ENCODE data around the gene SLC28A3. TPM values are rescaled to one million over a fixed set of nuclear protein-coding genes. Genes with fewer than 3 reads are reported as not detected.
A peak's percentile ranks its signal among the peaks of the same experiment; 100 is the strongest.

The SLC28A3 gene
- total and polyA plus RNA-seq, 2 donors (not counting 3 experiments of a cell fraction or from before 2014, with no cell fraction given), result not detected

GRCh38 chr9:84315278-84315877 lies 25.2 kb downstream of the SLC28A3 start:
- H3K4me2 ChIP-seq (ENCODE audit: insufficient read depth, low read length), result peak overlapping the region; percentile 38
- TF ChIP-seq CTCF (IDR thresholded peaks at IDR 0.05; ENCODE audit: extremely low read depth in 1 of 2, insufficient read depth in 1 of 2, low read depth in 1 of 2, low read length in 2 of 2) (peak; percentile 57 to 74), JUN (IDR thresholded peaks at IDR 0.05; ENCODE audit: borderline replicate concordance, insufficient read depth, insufficient read length, low read depth) (no peak), EZH2 (IDR thresholded peaks at IDR 0.05; ENCODE audit: borderline replicate concordance, low read depth, low read length, severe bottlenecking) (no peak)
- no peaks in the 10 kb centered on the region for H3K79me2 ChIP-seq (ENCODE audit: control insufficient read depth, insufficient read depth, low read length)
- peak overlapping the region; percentile 91 for H2AFZ ChIP-seq (ENCODE audit: low read depth, low read length)
- H3K4me3 ChIP-seq (replicated peaks in 1 of 3; ENCODE audit: insufficient read depth in 1 of 3, low read depth in 1 of 3, low read length in 3 of 3), result no peak overlapping the region
- no TSS peak for BruUV-seq (replicated peaks)
- DNase-seq (ENCODE audit: low read depth, low spot score) (peak; percentile 68), FAIRE-seq (peak; percentile 73)
- intact Hi-C loops (cut with micrococcal nuclease), result loop anchor here (1.0 to 5.0 kb wide), 4 partner anchors 54 to 477 kb away; partner anchors contain the start of gene KIF27
- H3K36me3 ChIP-seq (ENCODE audit: control insufficient read depth in 2 of 2, extremely low read depth in 1 of 2, insufficient read depth in 2 of 2, low read length in 2 of 2), result no peaks in the 10 kb centered on the region
- CTCF ChIA-PET, result interaction anchor here (0.6 to 1.6 kb wide), 30 partner anchors 9 to 1096 kb away, joined by 3 to 15 read pairs (median 4); partner anchors contain the start of gene KIF27
- POLR2A ChIA-PET, result no interaction called here
- no peaks in the 10 kb centered on the region for H3K9me3 ChIP-seq (replicated peaks; ENCODE audit: control insufficient read depth, insufficient read depth, low read length)
- peaks cover 2% of the 10 kb centered on the region for H3K4me1 ChIP-seq (ENCODE audit: control insufficient read depth, extremely low read depth, insufficient read depth, low read length)
- H3K27ac ChIP-seq (ENCODE audit: insufficient read depth, low read depth, low read length), result no peak overlapping the region
- no peaks in the 10 kb centered on the region for H4K20me1 ChIP-seq (replicated peaks; ENCODE audit: control insufficient read depth, extremely low read depth, insufficient read depth, low read length)
- dilution Hi-C loops (cut with MboI; ENCODE audit: extremely low pct_ligation_motif_present, low sequenced_read_pairs), result no loop called here
- peaks cover 0 to 5% of the 10 kb centered on the region in 2 experiments for H3K27me3 ChIP-seq (ENCODE audit: control insufficient read depth in 2 of 2, insufficient read depth in 2 of 2, low read length in 2 of 2)
- H3K9ac ChIP-seq (replicated peaks; ENCODE audit: extremely low read depth, insufficient read depth, low read length), result no peak overlapping the region
- H3K9me1 ChIP-seq (replicated peaks; ENCODE audit: control insufficient read depth, extremely low read depth, insufficient read depth, low read length), result no peaks in the 10 kb centered on the region

- FAIRE-seq (no peak), DNase-seq (ENCODE audit: low read depth, low spot score) (no peak)
- TF ChIP-seq POLR2AphosphoS5 (IDR thresholded peaks at IDR 0.05; ENCODE audit: insufficient read depth, low read depth, low read length) (no peak), MYC (IDR thresholded peaks at IDR 0.05; ENCODE audit: low read depth, low read length) (no peak), JUN (IDR thresholded peaks at IDR 0.05; ENCODE audit: borderline replicate concordance, insufficient read depth, insufficient read length, low read depth) (no peak), POLR2A (IDR thresholded peaks at IDR 0.05; ENCODE audit: low read depth, low read length) (no peak), CTCF (IDR thresholded peaks at IDR 0.05; ENCODE audit: extremely low read depth in 1 of 2, insufficient read depth in 1 of 2, low read depth in 1 of 2, low read length in 2 of 2) (no peak), MAX (IDR thresholded peaks at IDR 0.05; ENCODE audit: insufficient read depth, insufficient read length) (no peak)
- Histone ChIP-seq H3K27me3 (ENCODE audit: control insufficient read depth in 2 of 2, insufficient read depth in 2 of 2, low read length in 2 of 2) (peaks cover 0 to 5% of the 10 kb centered on the region in 2 experiments), H2AFZ (ENCODE audit: low read depth, low read length) (no peak overlapping the region), H3K9me1 (replicated peaks; ENCODE audit: control insufficient read depth, extremely low read depth, insufficient read depth, low read length) (no peaks in the 10 kb centered on the region), H3K4me1 (ENCODE audit: control insufficient read depth, extremely low read depth, insufficient read depth, low read length) (peaks cover 2% of the 10 kb centered on the region), H3K9ac (replicated peaks; ENCODE audit: extremely low read depth, insufficient read depth, low read length) (no peak overlapping the region), H3K27ac (ENCODE audit: insufficient read depth, low read depth, low read length) (no peak overlapping the region), H4K20me1 (replicated peaks; ENCODE audit: control insufficient read depth, extremely low read depth, insufficient read depth, low read length) (no peaks in the 10 kb centered on the region), H3K4me3 (replicated peaks in 1 of 3; ENCODE audit: insufficient read depth in 1 of 3, low read depth in 1 of 3, low read length in 3 of 3) (no peak overlapping the region), H3K4me2 (ENCODE audit: insufficient read depth, low read length) (no peak overlapping the region), H3K9me3 (replicated peaks; ENCODE audit: control insufficient read depth, insufficient read depth, low read length) (no peaks in the 10 kb centered on the region), H3K79me2 (ENCODE audit: control insufficient read depth, insufficient read depth, low read length) (no peaks in the 10 kb centered on the region), H3K36me3 (ENCODE audit: control insufficient read depth in 2 of 2, extremely low read depth in 1 of 2, insufficient read depth in 2 of 2, low read length in 2 of 2) (no peaks in the 10 kb centered on the region)
- dilution Hi-C loops (cut with MboI; ENCODE audit: extremely low pct_ligation_motif_present, low sequenced_read_pairs), result no loop called here
- CTCF ChIA-PET, result interaction anchor here (1.1 to 1.8 kb wide), 3 partner anchors 20 to 377 kb away, joined by 4 to 8 read pairs (median 6); no protein-coding TSS in a partner anchor
- POLR2A ChIA-PET, result no interaction called here
- intact Hi-C loops (cut with micrococcal nuclease), result loop anchor here (2.0 kb wide), 1 partner anchor 476 kb away; no protein-coding TSS in a partner anchor
- no TSS peak for BruUV-seq (replicated peaks)
Measured at GRCh38 chr9:84314306-84314705, 26.3 kb downstream of the SLC28A3 start.
